Ectodermal cell (in vitro differentiated cells): ENCODE data around the gene PALLD.

Source experiments
- H3K27ac ChIP-seq: 2 replicates; pipeline ENCODE4 v1.7.0; 2013; ENCODE audit warnings: mild to moderate bottlenecking, low read depth, low read length; ENCODE audit not compliant: insufficient read depth, poor library complexity, severe bottlenecking
- H3K27me3 ChIP-seq: 2 replicates; pipeline ENCODE4 v1.7.0; 2013; ENCODE audit warnings: mild to moderate bottlenecking, low read length; ENCODE audit not compliant: insufficient read depth, control insufficient read depth, poor library complexity, severe bottlenecking
- H3K36me3 ChIP-seq: one replicate; pipeline ENCODE4 v1.7.0; 2013; ENCODE audit warnings: low read length; ENCODE audit not compliant: control insufficient read depth, insufficient read depth
- H3K4me1 ChIP-seq: one replicate; pipeline ENCODE4 v1.7.0; 2013; ENCODE audit warnings: low read length; ENCODE audit not compliant: control insufficient read depth, insufficient read depth
- H3K4me3 ChIP-seq: 2 replicates; pipeline ENCODE4 v1.7.0; 2013; ENCODE audit warnings: low read depth, low read length, control low read depth; ENCODE audit not compliant: insufficient read depth
- H3K9me3 ChIP-seq: 2 replicates; pipeline ENCODE4 v1.7.0; 2013; ENCODE audit warnings: mild to moderate bottlenecking, low read length, moderate library complexity; ENCODE audit not compliant: control insufficient read depth
- WGBS, 2 experiments: methylation state at CpG; one replicate each; pipeline ENCODE4 v1.1.7; 2013; ENCODE audit warnings: missing lambda C conversion rate in 2 of 2; 5-methylcytosine and 5-hydroxymethylcytosine counted together

Gene PALLD

DNA sequence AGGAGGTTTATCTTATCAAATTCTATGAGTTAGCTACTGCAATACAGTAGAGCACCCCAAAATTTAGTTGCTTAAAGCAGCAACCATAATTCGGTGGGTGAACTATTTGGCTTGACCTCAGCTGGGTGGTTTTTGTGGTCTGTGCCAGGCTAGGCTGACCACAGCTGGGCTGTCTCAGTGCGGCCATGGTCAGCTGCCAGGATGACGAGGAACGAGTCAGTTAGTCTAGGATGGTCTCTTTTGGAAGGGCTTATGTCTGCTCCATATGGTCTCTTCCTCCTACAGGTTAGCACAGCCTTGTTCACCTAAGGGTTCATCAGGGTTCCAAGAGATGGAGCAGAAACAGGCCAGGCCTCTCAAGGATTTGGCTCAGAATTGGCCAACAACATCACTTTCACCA, 210.4 kb downstream of the PALLD start:
- Histone ChIP-seq H3K36me3 (peaks cover 21% of the 10 kb centered on the region), H3K4me1 (no peaks in the 10 kb centered on the region), H3K27ac (no peak overlapping the region)

GRCh38 chr4:168708108-168708507, 211.3 kb downstream of the PALLD start:
- H3K27ac ChIP-seq: no peak overlapping the region
- H3K27me3 ChIP-seq: no peaks in the 10 kb centered on the region
- H3K4me1 ChIP-seq: no peaks in the 10 kb centered on the region
- WGBS, 2 experiments: 91 to 95% methylated on average over 2 of the region's 4 CpGs
- no peak overlapping the region for H3K4me3 ChIP-seq
- H3K9me3 ChIP-seq: no peaks in the 10 kb centered on the region
- H3K36me3 ChIP-seq: peaks cover 21% of the 10 kb centered on the region

More for the DNA sequence above, 210.4 kb downstream of the PALLD start:
- H3K27me3 ChIP-seq: no peaks in the 10 kb centered on the region
- WGBS, 2 experiments: 95 to 96% methylated on average over 4 of the region's 4 CpGs
- H3K9me3 ChIP-seq: no peaks in the 10 kb centered on the region
- H3K4me3 ChIP-seq: no peak overlapping the region

DNA sequence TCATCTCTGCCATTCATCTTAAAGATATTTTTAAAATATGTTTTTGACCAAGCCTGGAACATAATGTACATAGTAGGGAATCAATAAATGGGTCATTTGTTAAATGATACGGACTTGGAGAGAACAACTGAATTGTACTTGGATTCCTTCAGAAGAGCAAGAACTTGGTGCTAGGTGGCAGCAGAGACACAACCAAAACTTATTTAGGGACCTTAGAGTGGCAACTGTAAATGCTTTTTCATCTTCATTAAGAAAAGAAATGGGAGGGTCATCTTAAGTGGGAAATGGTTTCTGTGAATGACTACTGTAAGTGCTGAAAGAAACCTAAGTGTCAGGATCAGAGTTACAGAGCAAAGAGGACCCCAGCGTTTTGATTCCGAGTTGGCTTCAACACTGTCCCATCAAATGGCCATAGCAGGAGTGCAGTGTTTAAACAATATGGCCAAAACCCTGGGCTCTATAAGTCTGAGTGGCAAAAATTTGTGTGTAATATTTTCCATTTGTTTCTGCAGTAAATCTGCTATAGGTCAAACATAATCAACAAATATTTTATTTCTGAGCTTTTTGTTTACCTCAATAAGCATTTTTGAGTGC, 213.6 kb downstream of the PALLD start:
- no peaks in the 10 kb centered on the region for H3K9me3 ChIP-seq
- peaks cover 24% of the 10 kb centered on the region for H3K36me3 ChIP-seq
- no peaks in the 10 kb centered on the region for H3K27me3 ChIP-seq
- 50 to 57% methylated on average over 3 of the region's 3 CpGs for WGBS, 2 experiments
- no peak overlapping the region for H3K4me3 ChIP-seq
- no peaks in the 10 kb centered on the region for H3K4me1 ChIP-seq
- H3K27ac ChIP-seq: no peak overlapping the region

DNA sequence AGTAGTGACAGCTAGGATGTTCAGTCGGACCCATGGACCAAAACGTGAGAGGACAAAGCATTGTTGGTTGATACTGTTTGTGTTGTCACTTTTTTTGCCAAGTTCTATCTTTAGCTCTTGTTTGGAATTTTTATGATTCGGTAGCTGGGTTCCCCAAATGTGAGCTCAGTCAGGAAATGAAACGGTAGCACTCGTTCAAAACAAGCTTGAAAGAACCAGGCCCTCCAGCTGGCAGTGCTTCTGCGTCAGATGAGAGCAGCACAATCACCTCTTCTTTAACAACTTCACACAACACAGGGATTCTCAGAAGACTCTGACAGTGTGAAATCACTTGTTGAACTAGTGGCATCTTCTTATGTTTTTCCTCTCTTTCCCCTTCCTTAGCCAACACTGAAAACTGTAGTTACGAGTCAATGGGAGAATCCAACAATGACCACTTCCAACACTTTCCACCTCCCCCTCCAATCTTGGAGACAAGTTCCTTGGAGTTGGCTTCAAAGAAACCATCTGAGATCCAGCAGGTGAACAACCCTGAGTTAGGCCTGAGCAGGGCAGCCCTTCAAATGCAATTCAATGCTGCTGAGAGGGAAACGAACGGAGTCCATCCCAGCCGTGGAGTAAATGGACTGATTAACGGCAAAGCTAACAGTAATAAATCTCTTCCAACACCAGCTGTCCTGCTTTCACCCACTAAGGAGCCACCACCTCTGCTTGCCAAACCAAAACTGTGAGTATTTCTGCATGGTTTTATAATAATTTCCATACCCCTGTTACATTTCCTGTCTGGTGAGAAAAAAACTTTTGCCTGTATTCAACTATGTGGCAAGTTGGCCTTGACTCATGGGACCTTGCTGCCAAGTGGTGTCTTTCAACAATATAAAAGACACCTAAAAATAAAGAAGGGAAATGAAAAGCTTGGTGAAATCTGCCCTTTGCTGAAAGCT, 214.6 kb downstream of the PALLD start:
- Histone ChIP-seq H3K9me3 (no peaks in the 10 kb centered on the region), H3K27ac (no peak overlapping the region)

GRCh38 chr4:168712316-168712890, 215.6 kb downstream of the PALLD start:
- Histone ChIP-seq H3K27ac (no peak overlapping the region), H3K9me3 (no peaks in the 10 kb centered on the region), H3K4me1 (no peaks in the 10 kb centered on the region), H3K4me3 (no peak overlapping the region), H3K36me3 (peaks cover 24% of the 10 kb centered on the region), H3K27me3 (no peaks in the 10 kb centered on the region)
- 94 to 95% methylated on average over 4 of the region's 4 CpGs for WGBS, 2 experiments

More for the DNA sequence above, 214.6 kb downstream of the PALLD start:
- WGBS, 2 experiments: 94 to 95% methylated on average over 11 of the region's 11 CpGs
- Histone ChIP-seq H3K36me3 (peaks cover 24% of the 10 kb centered on the region), H3K4me3 (no peak overlapping the region), H3K4me1 (no peaks in the 10 kb centered on the region), H3K27me3 (no peaks in the 10 kb centered on the region)

- no peak overlapping the region for H3K27ac ChIP-seq
- H3K36me3 ChIP-seq: peaks cover 22% of the 10 kb centered on the region
- no peak overlapping the region for H3K4me3 ChIP-seq
These were observed 216.4 kb downstream of the PALLD start for GRCh38 chr4:168713253-168713652.

DNA sequence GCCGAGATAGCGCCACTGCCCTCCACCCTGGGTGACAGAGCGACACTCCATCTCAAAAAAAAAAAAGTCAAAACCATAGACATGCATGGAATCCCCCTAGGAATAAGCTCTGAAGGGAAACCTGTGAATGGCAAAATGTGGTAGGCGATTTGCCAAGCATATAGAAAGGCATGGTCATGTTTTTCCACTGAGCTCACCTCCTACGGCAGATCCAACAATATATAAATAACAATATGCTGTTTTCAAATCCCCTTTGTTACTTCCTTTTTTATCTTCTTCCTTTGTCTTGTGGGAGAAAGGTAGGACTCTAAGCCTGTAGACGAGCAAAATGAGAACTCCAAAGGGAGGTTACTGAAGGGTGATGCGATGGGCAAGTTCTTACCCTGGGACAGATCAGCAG, 219.0 kb downstream of the PALLD start:
- H3K9me3 ChIP-seq: no peaks in the 10 kb centered on the region
- H3K4me1 ChIP-seq: no peaks in the 10 kb centered on the region
- no peak overlapping the region for H3K27ac ChIP-seq
- WGBS, 2 experiments: 66 to 73% methylated on average over 7 of the region's 7 CpGs
- no peaks in the 10 kb centered on the region for H3K27me3 ChIP-seq
- H3K36me3 ChIP-seq: peaks cover 20% of the 10 kb centered on the region
- H3K4me3 ChIP-seq: no peak overlapping the region

More at GRCh38 chr4:168713253-168713652, 216.4 kb downstream of the PALLD start:
- H3K9me3 ChIP-seq: no peaks in the 10 kb centered on the region
- H3K4me1 ChIP-seq: no peaks in the 10 kb centered on the region
- 96 to 97% methylated on average over 2 of the region's 2 CpGs for WGBS, 2 experiments
- H3K27me3 ChIP-seq: no peaks in the 10 kb centered on the region

DNA sequence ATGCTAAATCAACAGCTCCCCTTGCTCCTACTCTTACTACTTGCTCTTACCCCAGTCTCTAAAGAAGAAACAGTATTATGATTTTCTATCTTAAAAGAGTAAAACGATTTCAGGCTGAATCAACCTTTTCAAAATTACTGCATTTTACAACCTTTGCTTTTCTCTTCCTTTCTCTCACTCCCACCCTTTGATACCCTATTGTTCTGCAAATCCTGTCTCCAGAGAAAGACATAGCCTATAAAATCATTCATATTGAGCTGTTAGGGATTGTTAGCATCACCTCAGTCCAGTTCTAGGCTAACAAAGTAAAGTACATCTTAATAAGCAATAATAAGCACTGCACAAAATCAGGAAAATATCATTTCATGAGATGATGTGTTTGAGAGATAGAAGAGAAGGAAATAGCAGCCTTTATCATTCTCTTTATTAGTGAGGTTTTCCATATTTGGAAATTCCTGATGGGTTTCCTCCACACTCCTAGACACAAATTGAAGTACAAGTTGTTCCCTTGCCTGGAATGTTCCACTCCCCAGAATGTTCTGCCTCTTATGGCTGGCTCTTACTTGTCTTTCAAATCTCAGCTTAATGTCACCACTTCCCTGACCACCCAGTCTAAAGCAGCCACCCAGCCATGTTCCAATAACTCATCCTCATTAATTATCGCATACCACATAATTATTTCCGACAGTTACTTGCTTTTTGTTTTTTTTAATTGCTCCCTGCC, 219.7 kb downstream of the PALLD start:
- Histone ChIP-seq H3K36me3 (peaks cover 15% of the 10 kb centered on the region), H3K27ac (no peak overlapping the region), H3K4me1 (no peaks in the 10 kb centered on the region), H3K27me3 (no peaks in the 10 kb centered on the region), H3K9me3 (no peaks in the 10 kb centered on the region), H3K4me3 (no peak overlapping the region)
- 76 to 81% methylated on average over 3 of the region's 3 CpGs for WGBS, 2 experiments

GRCh38 chr4:168717847-168718246, 221.0 kb downstream of the PALLD start:
- Histone ChIP-seq H3K9me3 (no peaks in the 10 kb centered on the region), H3K27me3 (no peaks in the 10 kb centered on the region), H3K36me3 (peaks cover 11% of the 10 kb centered on the region), H3K4me3 (no peak overlapping the region), H3K27ac (no peak overlapping the region), H3K4me1 (no peaks in the 10 kb centered on the region)
- WGBS, 2 experiments: 61 to 92% methylated on average over 2 to 3 of the region's 3 CpGs
